ENCODE results near the gene ADGRV1.

The ADGRV1 gene

DNA sequence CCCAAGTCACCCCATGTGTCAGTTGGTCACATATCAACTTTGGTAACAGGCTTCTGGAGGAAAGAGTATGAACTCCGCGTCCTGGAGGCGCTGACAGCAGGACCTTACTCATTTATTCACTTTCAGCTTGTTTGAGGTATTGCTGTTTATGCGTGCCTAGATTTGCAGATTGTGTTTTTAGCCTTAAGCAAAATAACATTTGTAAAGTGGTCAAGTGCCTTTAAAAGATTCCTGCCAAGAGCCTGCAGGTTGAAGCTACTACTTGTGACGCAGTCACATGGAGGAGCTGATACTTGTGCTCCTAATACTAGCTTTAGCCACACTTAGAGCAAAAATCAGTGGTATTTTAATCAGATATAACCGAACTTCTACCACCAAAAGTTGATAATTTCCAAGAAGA lies 351.3 kb downstream of the ADGRV1 start:
- Histone ChIP-seq H3K9me2 (replicated peaks; ENCODE audit: insufficient read depth, low read length) (no peaks in the 10 kb centered on the region), H3K79me2 (ENCODE audit: insufficient read depth, low read length) (no peaks in the 10 kb centered on the region), H3K9me3 (ENCODE audit: insufficient read depth, low read length) (no peaks in the 10 kb centered on the region), H3K9ac (ENCODE audit: low read length) (no peak overlapping the region), H3K4me3 (ENCODE audit: insufficient read depth, low read length, poor library complexity, severe bottlenecking) (no peak overlapping the region), H3K27ac (ENCODE audit: low read depth, low read length) (no peak overlapping the region), H3K36me3 (ENCODE audit: low read length) (no peaks in the 10 kb centered on the region), H3K27me3 (ENCODE audit: low read length) (no peaks in the 10 kb centered on the region), H4K20me1 (ENCODE audit: low read depth, low read length) (no peaks in the 10 kb centered on the region), H3K4me2 (ENCODE audit: low read depth, low read length, poor library complexity, severe bottlenecking) (no peak overlapping the region), H2AFZ (ENCODE audit: low read depth, low read length, severe bottlenecking) (no peak overlapping the region), H3F3A (ENCODE audit: insufficient read depth) (no peaks in the 10 kb centered on the region)
- no peak for TF ChIP-seq EZH2phosphoT487 (conservative IDR thresholded peaks at IDR 0.05; ENCODE audit: low read length)
- TF ChIP-seq, protein P1, sequence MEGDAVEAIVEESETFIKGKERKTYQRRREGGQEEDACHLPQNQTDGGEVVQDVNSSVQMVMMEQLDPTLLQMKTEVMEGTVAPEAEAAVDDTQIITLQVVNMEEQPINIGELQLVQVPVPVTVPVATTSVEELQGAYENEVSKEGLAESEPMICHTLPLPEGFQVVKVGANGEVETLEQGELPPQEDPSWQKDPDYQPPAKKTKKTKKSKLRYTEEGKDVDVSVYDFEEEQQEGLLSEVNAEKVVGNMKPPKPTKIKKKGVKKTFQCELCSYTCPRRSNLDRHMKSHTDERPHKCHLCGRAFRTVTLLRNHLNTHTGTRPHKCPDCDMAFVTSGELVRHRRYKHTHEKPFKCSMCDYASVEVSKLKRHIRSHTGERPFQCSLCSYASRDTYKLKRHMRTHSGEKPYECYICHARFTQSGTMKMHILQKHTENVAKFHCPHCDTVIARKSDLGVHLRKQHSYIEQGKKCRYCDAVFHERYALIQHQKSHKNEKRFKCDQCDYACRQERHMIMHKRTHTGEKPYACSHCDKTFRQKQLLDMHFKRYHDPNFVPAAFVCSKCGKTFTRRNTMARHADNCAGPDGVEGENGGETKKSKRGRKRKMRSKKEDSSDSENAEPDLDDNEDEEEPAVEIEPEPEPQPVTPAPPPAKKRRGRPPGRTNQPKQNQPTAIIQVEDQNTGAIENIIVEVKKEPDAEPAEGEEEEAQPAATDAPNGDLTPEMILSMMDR (IDR thresholded peaks at IDR 0.05; ENCODE audit: insufficient read depth, low read length, poor library complexity, severe bottlenecking), result no peak

DNA sequence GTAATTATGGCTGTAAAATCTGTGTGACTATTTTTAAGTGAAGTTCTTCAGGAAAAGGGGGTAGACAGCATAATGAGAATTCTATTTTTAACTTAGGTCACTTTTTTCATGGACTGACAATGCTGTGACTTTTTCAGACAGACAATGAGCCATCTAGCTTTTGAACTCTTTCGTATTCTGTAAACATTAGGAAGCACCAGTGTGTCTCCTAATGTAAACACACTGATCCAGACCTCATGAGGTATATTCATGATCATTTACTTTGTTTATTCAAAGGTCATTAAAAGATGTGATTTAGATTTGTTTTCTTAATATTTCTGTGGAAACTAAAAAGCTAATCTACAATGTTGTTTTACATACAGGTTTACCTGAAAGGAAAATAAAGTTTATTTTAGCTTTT lies 352.6 kb downstream of the ADGRV1 start:
- Histone ChIP-seq H3K27me3 (ENCODE audit: low read length) (no peaks in the 10 kb centered on the region), H2AFZ (ENCODE audit: low read depth, low read length, severe bottlenecking) (no peak overlapping the region), H3K9me2 (replicated peaks; ENCODE audit: insufficient read depth, low read length) (no peaks in the 10 kb centered on the region), H3K27ac (ENCODE audit: low read depth, low read length) (no peak overlapping the region), H3K79me2 (ENCODE audit: insufficient read depth, low read length) (no peaks in the 10 kb centered on the region), H3K4me3 (ENCODE audit: insufficient read depth, low read length, poor library complexity, severe bottlenecking) (no peak overlapping the region), H3K4me2 (ENCODE audit: low read depth, low read length, poor library complexity, severe bottlenecking) (no peak overlapping the region), H3F3A (ENCODE audit: insufficient read depth) (no peaks in the 10 kb centered on the region), H3K9me3 (ENCODE audit: insufficient read depth, low read length) (no peaks in the 10 kb centered on the region), H4K20me1 (ENCODE audit: low read depth, low read length) (no peaks in the 10 kb centered on the region), H3K9ac (ENCODE audit: low read length) (no peak overlapping the region), H3K36me3 (ENCODE audit: low read length) (no peaks in the 10 kb centered on the region)
- TF ChIP-seq, protein P1 (IDR thresholded peaks at IDR 0.05; ENCODE audit: insufficient read depth, low read length, poor library complexity, severe bottlenecking), result no peak
- no peak for TF ChIP-seq EZH2phosphoT487 (conservative IDR thresholded peaks at IDR 0.05; ENCODE audit: low read length)

GRCh38 chr5:90912476-90912875 lies 353.9 kb downstream of the ADGRV1 start:
- Histone ChIP-seq H3K4me2 (ENCODE audit: low read depth, low read length, poor library complexity, severe bottlenecking) (no peak overlapping the region), H3K36me3 (ENCODE audit: low read length) (no peaks in the 10 kb centered on the region), H3K9me2 (replicated peaks; ENCODE audit: insufficient read depth, low read length) (no peaks in the 10 kb centered on the region), H2AFZ (ENCODE audit: low read depth, low read length, severe bottlenecking) (no peak overlapping the region), H3K27me3 (ENCODE audit: low read length) (no peaks in the 10 kb centered on the region), H3K9ac (ENCODE audit: low read length) (no peak overlapping the region), H4K20me1 (ENCODE audit: low read depth, low read length) (no peaks in the 10 kb centered on the region), H3F3A (ENCODE audit: insufficient read depth) (no peaks in the 10 kb centered on the region), H3K79me2 (ENCODE audit: insufficient read depth, low read length) (no peaks in the 10 kb centered on the region), H3K9me3 (ENCODE audit: insufficient read depth, low read length) (no peaks in the 10 kb centered on the region), H3K4me3 (ENCODE audit: insufficient read depth, low read length, poor library complexity, severe bottlenecking) (no peak overlapping the region), H3K27ac (ENCODE audit: low read depth, low read length) (no peak overlapping the region)
- no peak for TF ChIP-seq EZH2phosphoT487 (conservative IDR thresholded peaks at IDR 0.05; ENCODE audit: low read length)
- TF ChIP-seq, protein P1 (IDR thresholded peaks at IDR 0.05; ENCODE audit: insufficient read depth, low read length, poor library complexity, severe bottlenecking), result no peak

All from SU-DHL-6 (cell line).